K562 (cell line): Measurements from ENCODE around the gene PTGES3. TPM values are rescaled to one million over a fixed set of nuclear protein-coding genes. Genes with fewer than 3 reads are reported as not detected.

Experiments
- ELF4 ChIP-seq: fragments of 450-650 bp; formaldehyde crosslinking; IDR thresholded peaks from 2 replicates; pipeline ENCODE4 v1.4.0; 2022; ENCODE audit warnings: missing genetic modification characterization
- MBD2 ChIP-seq: sonication (generic); IDR thresholded peaks from 2 replicates; pipeline ENCODE4 v1.6.1; 2016; ENCODE audit warnings: low read depth, borderline replicate concordance
- RBM34 ChIP-seq: fragments of 200-400 bp; formaldehyde crosslinking; IDR thresholded peaks from 2 replicates; pipeline ENCODE4 v1.6.1; 2018; ENCODE audit warnings: low read length, borderline replicate concordance; ENCODE audit not compliant: insufficient read depth
- STAG1 ChIP-seq: sonication (generic); formaldehyde crosslinking; IDR thresholded peaks from 2 replicates; pipeline ENCODE4 v1.5.0; 2020; ENCODE audit warnings: missing genetic modification reagents, borderline replicate concordance
- TBP ChIP-seq: optimal IDR thresholded peaks from 2 replicates; pipeline ENCODE3; 2011; ENCODE audit warnings: low read depth, low read length, improper control_type of control experiment
- ZNF12 ChIP-seq: sonication (generic); formaldehyde crosslinking; IDR thresholded peaks from 2 replicates; pipeline ENCODE4 v1.4.0; 2020; ENCODE audit warnings: mild to moderate bottlenecking, missing genetic modification reagents
- ZNF436 ChIP-seq: fragments of 250-450, 450-650 bp; sonication (Bioruptor Pico); formaldehyde crosslinking; IDR thresholded peaks from 2 replicates; pipeline ENCODE4 v1.7.0; 2020; ENCODE audit warnings: mild to moderate bottlenecking
- polyA plus RNA-seq, 8 experiments: library from polyadenylated mRNA; depleted of rRNA in 4 of 8; stranded (reverse) in 5 of 8; unstranded in 3 of 8; fragments of >200 nt; fragmentation: Nextera tagmentation in 2 of 8; fragmentation: Illumina TruSeq in 1 of 8; extraction: Ambion mirVana in 2 of 8; extraction: Trizol in 1 of 8; gene quantifications; 2 replicates each; pipeline versions ENCODE4 v1.2.1 to v1.2.3, GENCODE V29; 2011 to 2014; ENCODE audit warnings: inconsistent platforms in 1 of 8, missing spikeins in 1 of 8
- total RNA-seq, 7 experiments: library from RNA; depleted of rRNA in 6 of 7; stranded (reverse); fragments of >200 nt in 6 of 7; fragmentation: Illumina TruSeq in 2 of 7; extraction: Trizol in 2 of 7; gene quantifications; 2 replicates each; pipeline versions ENCODE4 v1.2.1 to v1.2.3, GENCODE V29; 2011 to 2021; ENCODE audit warnings: low replicate concordance in 1 of 7
- TF ChIP-seq, protein P1 (sequence below): fragments of 250-450 bp; sonication (Bioruptor Pico); IDR thresholded peaks from 2 replicates; pipeline ENCODE4 v1.4.0; 2020
- TF ChIP-seq, protein P2 (sequence below): fragments of 200-800 bp; sonication (Bioruptor generic); IDR thresholded peaks from 2 replicates; pipeline ENCODE4 v1.6.1; 2016; ENCODE audit warnings: missing genetic modification characterization, missing compliant biosample characterization
- TF ChIP-seq, protein P3 (sequence below): fragments of 450-650 bp; IDR thresholded peaks from 2 replicates; pipeline ENCODE4 v1.6.1; 2016; ENCODE audit warnings: borderline replicate concordance
- TF ChIP-seq, protein P4 (sequence below): fragments of 450-650 bp; formaldehyde crosslinking; IDR thresholded peaks from 2 replicates; pipeline ENCODE4 v1.4.0; 2022; ENCODE audit warnings: mild to moderate bottlenecking, moderate library complexity

PTGES3 gene
- total and polyA plus RNA-seq, 9 of the 15 experiments (the other 6 are each of a cell fraction or from before 2014, with no cell fraction given): 163 to 501 (median 213) TPM

GRCh38 chr12:56634837-56635791 is 53.0 kb downstream of the PTGES3 start (continued):
- TF ChIP-seq, protein P1, sequence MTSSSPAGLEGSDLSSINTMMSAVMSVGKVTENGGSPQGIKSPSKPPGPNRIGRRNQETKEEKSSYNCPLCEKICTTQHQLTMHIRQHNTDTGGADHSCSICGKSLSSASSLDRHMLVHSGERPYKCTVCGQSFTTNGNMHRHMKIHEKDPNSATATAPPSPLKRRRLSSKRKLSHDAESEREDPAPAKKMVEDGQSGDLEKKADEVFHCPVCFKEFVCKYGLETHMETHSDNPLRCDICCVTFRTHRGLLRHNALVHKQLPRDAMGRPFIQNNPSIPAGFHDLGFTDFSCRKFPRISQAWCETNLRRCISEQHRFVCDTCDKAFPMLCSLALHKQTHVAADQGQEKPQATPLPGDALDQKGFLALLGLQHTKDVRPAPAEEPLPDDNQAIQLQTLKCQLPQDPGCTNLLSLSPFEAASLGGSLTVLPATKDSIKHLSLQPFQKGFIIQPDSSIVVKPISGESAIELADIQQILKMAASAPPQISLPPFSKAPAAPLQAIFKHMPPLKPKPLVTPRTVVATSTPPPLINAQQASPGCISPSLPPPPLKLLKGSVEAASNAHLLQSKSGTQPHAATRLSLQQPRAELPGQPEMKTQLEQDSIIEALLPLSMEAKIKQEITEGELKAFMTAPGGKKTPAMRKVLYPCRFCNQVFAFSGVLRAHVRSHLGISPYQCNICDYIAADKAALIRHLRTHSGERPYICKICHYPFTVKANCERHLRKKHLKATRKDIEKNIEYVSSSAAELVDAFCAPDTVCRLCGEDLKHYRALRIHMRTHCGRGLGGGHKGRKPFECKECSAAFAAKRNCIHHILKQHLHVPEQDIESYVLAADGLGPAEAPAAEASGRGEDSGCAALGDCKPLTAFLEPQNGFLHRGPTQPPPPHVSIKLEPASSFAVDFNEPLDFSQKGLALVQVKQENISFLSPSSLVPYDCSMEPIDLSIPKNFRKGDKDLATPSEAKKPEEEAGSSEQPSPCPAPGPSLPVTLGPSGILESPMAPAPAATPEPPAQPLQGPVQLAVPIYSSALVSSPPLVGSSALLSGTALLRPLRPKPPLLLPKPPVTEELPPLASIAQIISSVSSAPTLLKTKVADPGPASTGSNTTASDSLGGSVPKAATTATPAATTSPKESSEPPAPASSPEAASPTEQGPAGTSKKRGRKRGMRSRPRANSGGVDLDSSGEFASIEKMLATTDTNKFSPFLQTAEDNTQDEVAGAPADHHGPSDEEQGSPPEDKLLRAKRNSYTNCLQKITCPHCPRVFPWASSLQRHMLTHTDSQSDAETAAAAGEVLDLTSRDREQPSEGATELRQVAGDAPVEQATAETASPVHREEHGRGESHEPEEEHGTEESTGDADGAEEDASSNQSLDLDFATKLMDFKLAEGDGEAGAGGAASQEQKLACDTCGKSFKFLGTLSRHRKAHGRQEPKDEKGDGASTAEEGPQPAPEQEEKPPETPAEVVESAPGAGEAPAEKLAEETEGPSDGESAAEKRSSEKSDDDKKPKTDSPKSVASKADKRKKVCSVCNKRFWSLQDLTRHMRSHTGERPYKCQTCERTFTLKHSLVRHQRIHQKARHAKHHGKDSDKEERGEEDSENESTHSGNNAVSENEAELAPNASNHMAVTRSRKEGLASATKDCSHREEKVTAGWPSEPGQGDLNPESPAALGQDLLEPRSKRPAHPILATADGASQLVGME (CRISPR knock-in tag): no peak
- TF ChIP-seq, protein P2, sequence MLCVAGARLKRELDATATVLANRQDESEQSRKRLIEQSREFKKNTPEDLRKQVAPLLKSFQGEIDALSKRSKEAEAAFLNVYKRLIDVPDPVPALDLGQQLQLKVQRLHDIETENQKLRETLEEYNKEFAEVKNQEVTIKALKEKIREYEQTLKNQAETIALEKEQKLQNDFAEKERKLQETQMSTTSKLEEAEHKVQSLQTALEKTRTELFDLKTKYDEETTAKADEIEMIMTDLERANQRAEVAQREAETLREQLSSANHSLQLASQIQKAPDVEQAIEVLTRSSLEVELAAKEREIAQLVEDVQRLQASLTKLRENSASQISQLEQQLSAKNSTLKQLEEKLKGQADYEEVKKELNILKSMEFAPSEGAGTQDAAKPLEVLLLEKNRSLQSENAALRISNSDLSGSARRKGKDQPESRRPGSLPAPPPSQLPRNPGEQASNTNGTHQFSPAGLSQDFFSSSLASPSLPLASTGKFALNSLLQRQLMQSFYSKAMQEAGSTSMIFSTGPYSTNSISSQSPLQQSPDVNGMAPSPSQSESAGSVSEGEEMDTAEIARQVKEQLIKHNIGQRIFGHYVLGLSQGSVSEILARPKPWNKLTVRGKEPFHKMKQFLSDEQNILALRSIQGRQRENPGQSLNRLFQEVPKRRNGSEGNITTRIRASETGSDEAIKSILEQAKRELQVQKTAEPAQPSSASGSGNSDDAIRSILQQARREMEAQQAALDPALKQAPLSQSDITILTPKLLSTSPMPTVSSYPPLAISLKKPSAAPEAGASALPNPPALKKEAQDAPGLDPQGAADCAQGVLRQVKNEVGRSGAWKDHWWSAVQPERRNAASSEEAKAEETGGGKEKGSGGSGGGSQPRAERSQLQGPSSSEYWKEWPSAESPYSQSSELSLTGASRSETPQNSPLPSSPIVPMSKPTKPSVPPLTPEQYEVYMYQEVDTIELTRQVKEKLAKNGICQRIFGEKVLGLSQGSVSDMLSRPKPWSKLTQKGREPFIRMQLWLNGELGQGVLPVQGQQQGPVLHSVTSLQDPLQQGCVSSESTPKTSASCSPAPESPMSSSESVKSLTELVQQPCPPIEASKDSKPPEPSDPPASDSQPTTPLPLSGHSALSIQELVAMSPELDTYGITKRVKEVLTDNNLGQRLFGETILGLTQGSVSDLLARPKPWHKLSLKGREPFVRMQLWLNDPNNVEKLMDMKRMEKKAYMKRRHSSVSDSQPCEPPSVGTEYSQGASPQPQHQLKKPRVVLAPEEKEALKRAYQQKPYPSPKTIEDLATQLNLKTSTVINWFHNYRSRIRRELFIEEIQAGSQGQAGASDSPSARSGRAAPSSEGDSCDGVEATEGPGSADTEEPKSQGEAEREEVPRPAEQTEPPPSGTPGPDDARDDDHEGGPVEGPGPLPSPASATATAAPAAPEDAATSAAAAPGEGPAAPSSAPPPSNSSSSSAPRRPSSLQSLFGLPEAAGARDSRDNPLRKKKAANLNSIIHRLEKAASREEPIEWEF (CRISPR knock-in tag): no peak
- TF ChIP-seq RBM34: no peak
- TF ChIP-seq, protein P3, sequence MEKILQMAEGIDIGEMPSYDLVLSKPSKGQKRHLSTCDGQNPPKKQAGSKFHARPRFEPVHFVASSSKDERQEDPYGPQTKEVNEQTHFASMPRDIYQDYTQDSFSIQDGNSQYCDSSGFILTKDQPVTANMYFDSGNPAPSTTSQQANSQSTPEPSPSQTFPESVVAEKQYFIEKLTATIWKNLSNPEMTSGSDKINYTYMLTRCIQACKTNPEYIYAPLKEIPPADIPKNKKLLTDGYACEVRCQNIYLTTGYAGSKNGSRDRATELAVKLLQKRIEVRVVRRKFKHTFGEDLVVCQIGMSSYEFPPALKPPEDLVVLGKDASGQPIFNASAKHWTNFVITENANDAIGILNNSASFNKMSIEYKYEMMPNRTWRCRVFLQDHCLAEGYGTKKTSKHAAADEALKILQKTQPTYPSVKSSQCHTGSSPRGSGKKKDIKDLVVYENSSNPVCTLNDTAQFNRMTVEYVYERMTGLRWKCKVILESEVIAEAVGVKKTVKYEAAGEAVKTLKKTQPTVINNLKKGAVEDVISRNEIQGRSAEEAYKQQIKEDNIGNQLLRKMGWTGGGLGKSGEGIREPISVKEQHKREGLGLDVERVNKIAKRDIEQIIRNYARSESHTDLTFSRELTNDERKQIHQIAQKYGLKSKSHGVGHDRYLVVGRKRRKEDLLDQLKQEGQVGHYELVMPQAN: no peak; the same call in 1 of the 2 replicates
- TF ChIP-seq, protein P4, sequence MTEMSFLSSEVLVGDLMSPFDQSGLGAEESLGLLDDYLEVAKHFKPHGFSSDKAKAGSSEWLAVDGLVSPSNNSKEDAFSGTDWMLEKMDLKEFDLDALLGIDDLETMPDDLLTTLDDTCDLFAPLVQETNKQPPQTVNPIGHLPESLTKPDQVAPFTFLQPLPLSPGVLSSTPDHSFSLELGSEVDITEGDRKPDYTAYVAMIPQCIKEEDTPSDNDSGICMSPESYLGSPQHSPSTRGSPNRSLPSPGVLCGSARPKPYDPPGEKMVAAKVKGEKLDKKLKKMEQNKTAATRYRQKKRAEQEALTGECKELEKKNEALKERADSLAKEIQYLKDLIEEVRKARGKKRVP (CRISPR knock-in tag): no peak
- no peak for TF ChIP-seq ZNF12 (CRISPR knock-in tag)
- no peak for TF ChIP-seq ELF4
- no peak; the same call in 1 of the 2 replicates for TF ChIP-seq STAG1 (CRISPR knock-in tag)
- TF ChIP-seq ZNF436 (CRISPR knock-in tag): no peak
- TF ChIP-seq MBD2: no peak
- TF ChIP-seq TBP: peak; percentile 58
